ENCODE measurements around the gene TTF1.

TTF1 gene

DNA sequence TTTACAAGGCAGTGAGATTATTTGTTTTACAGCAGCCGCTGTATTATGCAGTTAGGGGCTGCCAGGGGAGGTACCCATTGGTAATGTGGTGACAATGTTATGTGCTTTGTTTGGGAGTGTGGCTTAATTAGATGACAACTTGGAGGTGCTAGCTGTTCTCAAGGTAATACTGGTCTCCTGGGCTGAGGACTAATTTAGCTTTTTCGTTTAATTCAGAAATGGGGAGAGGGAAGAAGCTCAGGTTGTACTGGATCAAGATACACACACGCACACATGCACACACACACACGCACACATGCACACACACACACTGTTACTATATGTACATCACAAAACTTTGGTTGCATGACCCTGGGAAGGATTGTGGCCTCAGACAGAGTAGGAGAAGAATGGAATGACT lies 41.3 kb upstream of the TTF1 start:
- Histone ChIP-seq H3K4me3 (ENCODE audit: low read length, poor library complexity, severe bottlenecking) (no peak overlapping the region), H3K4me2 (ENCODE audit: low read depth, low read length, poor library complexity, severe bottlenecking) (no peak overlapping the region), H3K36me3 (ENCODE audit: insufficient read depth, low read length) (no peaks in the 10 kb centered on the region), H3K9ac (ENCODE audit: low read depth, low read length, poor library complexity, severe bottlenecking) (no peak overlapping the region), H3K27me3 (ENCODE audit: insufficient read depth, low read length, poor library complexity, severe bottlenecking) (no peaks in the 10 kb centered on the region), H3K4me1 (ENCODE audit: insufficient read depth, low read length, poor library complexity, severe bottlenecking) (no peaks in the 10 kb centered on the region), H2AFZ (ENCODE audit: low read length) (no peak overlapping the region), H3K9me3 (ENCODE audit: insufficient read depth, low read depth, low read length) (no peaks in the 10 kb centered on the region), H4K20me1 (ENCODE audit: insufficient read depth, low read length, poor library complexity, severe bottlenecking) (no peaks in the 10 kb centered on the region), H3K9me2 (replicated peaks; ENCODE audit: low read depth, low read length) (no peaks in the 10 kb centered on the region), H3F3A (ENCODE audit: low read depth) (no peaks in the 10 kb centered on the region), H3K79me2 (ENCODE audit: insufficient read depth, low read length) (no peaks in the 10 kb centered on the region)
- no peak for TF ChIP-seq EZH2phosphoT487 (IDR thresholded peaks at IDR 0.05; ENCODE audit: borderline replicate concordance)
- no peak for TF ChIP-seq CTCF (conservative IDR thresholded peaks at IDR 0.05; ENCODE audit: low read length)

- Histone ChIP-seq H4K20me1 (ENCODE audit: insufficient read depth, low read length, poor library complexity, severe bottlenecking) (no peaks in the 10 kb centered on the region), H3K9ac (ENCODE audit: low read depth, low read length, poor library complexity, severe bottlenecking) (no peak overlapping the region), H3K9me2 (replicated peaks; ENCODE audit: low read depth, low read length) (no peaks in the 10 kb centered on the region), H3K4me3 (ENCODE audit: low read length, poor library complexity, severe bottlenecking) (no peak overlapping the region), H3K27me3 (ENCODE audit: insufficient read depth, low read length, poor library complexity, severe bottlenecking) (no peaks in the 10 kb centered on the region), H3K79me2 (ENCODE audit: insufficient read depth, low read length) (no peaks in the 10 kb centered on the region), H3K4me1 (ENCODE audit: insufficient read depth, low read length, poor library complexity, severe bottlenecking) (no peaks in the 10 kb centered on the region), H3F3A (ENCODE audit: low read depth) (no peaks in the 10 kb centered on the region), H3K9me3 (ENCODE audit: insufficient read depth, low read depth, low read length) (no peaks in the 10 kb centered on the region), H2AFZ (ENCODE audit: low read length) (no peak overlapping the region), H3K36me3 (ENCODE audit: insufficient read depth, low read length) (no peaks in the 10 kb centered on the region), H3K4me2 (ENCODE audit: low read depth, low read length, poor library complexity, severe bottlenecking) (no peak overlapping the region)
- TF ChIP-seq CTCF (conservative IDR thresholded peaks at IDR 0.05; ENCODE audit: low read length), result no peak; the same call in 1 of the 2 replicates
- no peak for TF ChIP-seq EZH2phosphoT487 (IDR thresholded peaks at IDR 0.05; ENCODE audit: borderline replicate concordance)
Measured at GRCh38 chr9:132447346-132447745, 40.7 kb upstream of the TTF1 start.

DNA sequence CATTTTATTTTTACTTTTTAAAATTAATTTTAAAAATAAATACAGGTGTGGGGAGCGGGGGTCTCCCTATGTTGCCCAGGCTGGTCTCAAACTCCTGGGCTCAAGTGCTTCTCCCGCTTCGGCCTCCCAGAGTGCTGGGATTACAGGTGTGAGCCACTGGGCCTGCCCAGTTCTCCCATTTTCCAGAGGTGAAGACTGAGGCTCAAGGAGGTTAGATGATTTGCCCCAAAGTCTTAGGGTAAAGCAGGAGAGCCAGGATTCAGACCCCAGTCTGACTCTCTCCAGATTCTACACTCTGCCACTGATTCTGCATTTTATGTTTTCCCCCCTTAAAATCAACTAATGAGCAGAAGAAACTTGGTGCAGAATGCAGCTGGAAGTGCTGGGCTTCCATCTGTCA lies 40.2 kb upstream of the TTF1 start:
- no peaks in the 10 kb centered on the region for H3K4me1 ChIP-seq (ENCODE audit: insufficient read depth, low read length, poor library complexity, severe bottlenecking)
- H3K4me3 ChIP-seq (ENCODE audit: low read length, poor library complexity, severe bottlenecking), result no peak overlapping the region
- no peaks in the 10 kb centered on the region for H3K9me3 ChIP-seq (ENCODE audit: insufficient read depth, low read depth, low read length)
- TF ChIP-seq EZH2phosphoT487 (IDR thresholded peaks at IDR 0.05; ENCODE audit: borderline replicate concordance) (no peak), CTCF (conservative IDR thresholded peaks at IDR 0.05; ENCODE audit: low read length) (no peak)
- no peaks in the 10 kb centered on the region for H3K9me2 ChIP-seq (replicated peaks; ENCODE audit: low read depth, low read length)
- H4K20me1 ChIP-seq (ENCODE audit: insufficient read depth, low read length, poor library complexity, severe bottlenecking), result no peaks in the 10 kb centered on the region
- no peak overlapping the region for H2AFZ ChIP-seq (ENCODE audit: low read length)
- H3K27me3 ChIP-seq (ENCODE audit: insufficient read depth, low read length, poor library complexity, severe bottlenecking), result no peaks in the 10 kb centered on the region
- H3F3A ChIP-seq (ENCODE audit: low read depth), result no peaks in the 10 kb centered on the region
- no peak overlapping the region for H3K9ac ChIP-seq (ENCODE audit: low read depth, low read length, poor library complexity, severe bottlenecking)
- no peaks in the 10 kb centered on the region for H3K36me3 ChIP-seq (ENCODE audit: insufficient read depth, low read length)
- H3K79me2 ChIP-seq (ENCODE audit: insufficient read depth, low read length), result no peaks in the 10 kb centered on the region
- no peak overlapping the region for H3K4me2 ChIP-seq (ENCODE audit: low read depth, low read length, poor library complexity, severe bottlenecking)
